ENCODE data around the gene GPN3. TPM values are rescaled to one million over a fixed set of nuclear protein-coding genes. Genes with fewer than 3 reads are reported as not detected.
A peak's percentile ranks its signal among the peaks of the same experiment; 100 is the strongest.

Gene GPN3
- total and polyA plus RNA-seq, 2 of the 4 experiments (the other 2 are of a cell fraction): 7.7 to 14.9 TPM

- H3K36me3 ChIP-seq (ENCODE audit: control insufficient read depth, insufficient read depth, low read length): peaks cover 9% of the 10 kb centered on the region
- H2BK5ac ChIP-seq (ENCODE audit: low read depth, low read length, poor library complexity, severe bottlenecking): peak overlapping the region; percentile 22
- TF ChIP-seq CEBPB (IDR thresholded peaks at IDR 0.05; ENCODE audit: low read depth, low read length) (peak; percentile 12; the same call in 1 of the 2 replicates), RAD21 (IDR thresholded peaks at IDR 0.05; ENCODE audit: low read length) (no peak), MAZ (IDR thresholded peaks at IDR 0.05; ENCODE audit: borderline replicate concordance, low read depth, low read length) (no peak)
- peaks cover 3% of the 10 kb centered on the region for H3K9me1 ChIP-seq (ENCODE audit: insufficient read depth, low read length)
- H3K79me1 ChIP-seq (ENCODE audit: low read depth in 1 of 2, low read length in 2 of 2): peaks cover 14 to 26% of the 10 kb centered on the region in 2 experiments; a peak in 3 of 4 replicates
- no peak overlapping the region for H2AK5ac ChIP-seq (ENCODE audit: low read depth, low read length)
- H4K20me1 ChIP-seq (ENCODE audit: insufficient read depth, low read length): peaks cover 2% of the 10 kb centered on the region
- ChIA-PET CTCF (interaction anchor here (1.0 kb wide), 1 partner anchor 49 kb away, joined by 3 read pairs; the partner anchor contains the start of gene ARPC3), POLR2A (ENCODE audit: unreplicated experiment) (no interaction called here)
- H2AK9ac ChIP-seq (replicated peaks; ENCODE audit: low read depth, low read length, poor library complexity): no peak overlapping the region
- no peak overlapping the region for H3K9ac ChIP-seq (ENCODE audit: low read depth, low read length)
- H3K14ac ChIP-seq (replicated peaks; ENCODE audit: low read depth, low read length): no peak overlapping the region
- H4K91ac ChIP-seq (ENCODE audit: insufficient read depth, low read depth, low read length): no peak overlapping the region
- no peak overlapping the region for H3K56ac ChIP-seq (ENCODE audit: extremely low read depth, insufficient read depth, low read length)
- no peaks in the 10 kb centered on the region for H3K27me3 ChIP-seq (ENCODE audit: control insufficient read depth, insufficient read depth, low read length)
- no peak overlapping the region for H2BK120ac ChIP-seq (ENCODE audit: low read depth, low read length)
- no peak overlapping the region for H2BK20ac ChIP-seq (ENCODE audit: low read depth, low read length)
- no peak overlapping the region for H2BK15ac ChIP-seq (ENCODE audit: low read depth, low read length)
- no CpG with 5 or more reads among the region's 4 CpGs for WGBS, 2 experiments (ENCODE audit: extremely low coverage in 2 of 2, insufficient read length in 1 of 2)
- no peak overlapping the region for H3K4me2 ChIP-seq (ENCODE audit: low read depth, low read length)
- H4K5ac ChIP-seq (ENCODE audit: low read depth, low read length): no peak overlapping the region
- H3K27ac ChIP-seq (ENCODE audit: insufficient read depth, low read length): no peak overlapping the region
- no peaks in the 10 kb centered on the region for H3K9me3 ChIP-seq (ENCODE audit: control insufficient read depth, insufficient read depth, low read length)
- H3K4me1 ChIP-seq (ENCODE audit: control insufficient read depth, insufficient read depth, low read length): no peaks in the 10 kb centered on the region
- no peak overlapping the region for H3K18ac ChIP-seq (ENCODE audit: low read depth, low read length)
- ATAC-seq (ENCODE audit: low read depth) (no peak), DNase-seq (peak; percentile 13)
- no peak overlapping the region for H2AFZ ChIP-seq (replicated peaks; ENCODE audit: low read length, poor library complexity)
- intact Hi-C loops (cut with micrococcal nuclease): no loop called here
- BruUV-seq (replicated peaks): TSS peak; percentile 12
- no peak overlapping the region for H4K8ac ChIP-seq (ENCODE audit: low read depth in 2 of 2, low read length in 2 of 2)
- no peak overlapping the region for H3K4ac ChIP-seq (ENCODE audit: low read depth, low read length)
- H3K4me3 ChIP-seq (ENCODE audit: insufficient read depth, low read depth, low read length): no peak overlapping the region
- dilution Hi-C loops (cut with HindIII; ENCODE audit: low sequenced_read_pairs, unreplicated experiment): no loop called here
- in situ Hi-C loops (cut with MboI; ENCODE audit: low sequenced_read_pairs): no loop called here
- H3K23ac ChIP-seq (ENCODE audit: low read depth, low read length): no peak overlapping the region
Observed at GRCh38 chr12:110498984-110499706, 31.1 kb upstream of the GPN3 start.

All from IMR-90 (cell line).